Kidney epithelial cell (primary cell): ENCODE data around the gene CIAO1. TPM values are rescaled to one million over a fixed set of nuclear protein-coding genes. Genes with fewer than 3 reads are reported as not detected.

Experiments used
- DNase-seq: peaks from one replicate; pipeline ENCODE4 v3.0.0-alpha.2; 2010; ENCODE audit warnings: low read depth
- H3K27me3 ChIP-seq: 2 replicates; pipeline ENCODE4 v1.6.0; 2011; ENCODE audit warnings: low read length; ENCODE audit not compliant: control insufficient read depth, insufficient read depth
- H3K36me3 ChIP-seq: 2 replicates; pipeline ENCODE4 v1.5.1; 2011; ENCODE audit warnings: low read length; ENCODE audit not compliant: control insufficient read depth, insufficient read depth
- H3K4me3 ChIP-seq: 2 replicates; pipeline ENCODE4 v1.5.1; 2011; ENCODE audit warnings: low read depth, mild to moderate bottlenecking, control low read depth, low read length
- total RNA-seq: library from RNA; depleted of rRNA; stranded (reverse); fragments of >200 nt; gene quantifications from 2 replicates; pipeline ENCODE4 v1.2.3, GENCODE V29; 2015
- TF ChIP-seq, protein P1 (sequence below): IDR thresholded peaks from 2 replicates; pipeline ENCODE4 v1.5.1; 2011; ENCODE audit warnings: mild to moderate bottlenecking, moderate library complexity, low read length, control low read depth, inconsistent platforms; ENCODE audit not compliant: insufficient read depth, poor library complexity, severe bottlenecking

Gene CIAO1
- total RNA-seq, 1 donor from 2014 or later = 73.7 TPM

DNA sequence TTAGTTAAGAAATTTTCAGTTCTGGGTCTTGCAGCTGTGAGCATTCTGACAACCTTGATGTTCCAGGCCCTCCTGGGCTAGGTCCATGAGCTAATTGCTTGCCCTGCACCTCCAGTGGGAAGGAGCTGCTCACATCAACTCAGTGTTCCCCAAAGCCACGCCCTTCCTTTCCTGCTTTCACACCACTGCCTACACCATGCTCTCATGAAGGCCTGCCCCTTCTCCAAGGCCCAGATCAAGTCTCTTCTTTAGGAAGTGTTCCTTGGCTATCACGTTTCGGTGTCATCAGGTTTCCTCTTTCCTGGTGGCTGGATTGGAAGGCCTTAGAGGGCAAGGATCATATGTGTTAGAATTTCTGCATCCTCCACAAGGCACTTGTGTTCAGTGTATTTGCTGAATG is 19.0 kb upstream of the CIAO1 start:
- Histone ChIP-seq H3K36me3 (peaks cover under 1% of the 10 kb centered on the region), H3K4me3 (no peak overlapping the region), H3K27me3 (no peaks in the 10 kb centered on the region)
- DNase-seq = no peak
- TF ChIP-seq, protein P1, sequence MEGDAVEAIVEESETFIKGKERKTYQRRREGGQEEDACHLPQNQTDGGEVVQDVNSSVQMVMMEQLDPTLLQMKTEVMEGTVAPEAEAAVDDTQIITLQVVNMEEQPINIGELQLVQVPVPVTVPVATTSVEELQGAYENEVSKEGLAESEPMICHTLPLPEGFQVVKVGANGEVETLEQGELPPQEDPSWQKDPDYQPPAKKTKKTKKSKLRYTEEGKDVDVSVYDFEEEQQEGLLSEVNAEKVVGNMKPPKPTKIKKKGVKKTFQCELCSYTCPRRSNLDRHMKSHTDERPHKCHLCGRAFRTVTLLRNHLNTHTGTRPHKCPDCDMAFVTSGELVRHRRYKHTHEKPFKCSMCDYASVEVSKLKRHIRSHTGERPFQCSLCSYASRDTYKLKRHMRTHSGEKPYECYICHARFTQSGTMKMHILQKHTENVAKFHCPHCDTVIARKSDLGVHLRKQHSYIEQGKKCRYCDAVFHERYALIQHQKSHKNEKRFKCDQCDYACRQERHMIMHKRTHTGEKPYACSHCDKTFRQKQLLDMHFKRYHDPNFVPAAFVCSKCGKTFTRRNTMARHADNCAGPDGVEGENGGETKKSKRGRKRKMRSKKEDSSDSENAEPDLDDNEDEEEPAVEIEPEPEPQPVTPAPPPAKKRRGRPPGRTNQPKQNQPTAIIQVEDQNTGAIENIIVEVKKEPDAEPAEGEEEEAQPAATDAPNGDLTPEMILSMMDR = no peak

DNA sequence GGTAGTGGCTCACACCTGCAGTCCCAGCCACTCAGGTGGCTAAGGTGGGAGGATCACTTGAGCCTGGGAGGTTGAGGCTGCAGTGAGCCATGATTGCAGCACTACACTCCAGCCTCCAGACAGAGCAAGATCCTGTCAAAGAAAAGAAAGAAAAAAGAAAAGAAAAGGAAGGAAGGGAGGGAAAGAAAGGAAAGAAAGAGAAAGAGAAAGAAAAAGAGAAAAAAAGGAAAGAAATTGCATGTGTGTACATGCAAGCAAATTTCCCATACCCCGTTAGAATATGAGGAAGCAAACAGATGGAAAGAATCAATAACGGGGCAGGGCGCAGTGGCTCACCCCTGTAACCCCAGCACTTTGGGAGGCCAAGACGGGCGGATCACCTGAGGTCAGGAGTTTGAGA is 18.1 kb upstream of the CIAO1 start:
- H3K27me3 ChIP-seq = no peaks in the 10 kb centered on the region
- DNase-seq = no peak
- H3K36me3 ChIP-seq = peaks cover 2% of the 10 kb centered on the region
- H3K4me3 ChIP-seq = no peak overlapping the region
- TF ChIP-seq, protein P1 = no peak

DNA sequence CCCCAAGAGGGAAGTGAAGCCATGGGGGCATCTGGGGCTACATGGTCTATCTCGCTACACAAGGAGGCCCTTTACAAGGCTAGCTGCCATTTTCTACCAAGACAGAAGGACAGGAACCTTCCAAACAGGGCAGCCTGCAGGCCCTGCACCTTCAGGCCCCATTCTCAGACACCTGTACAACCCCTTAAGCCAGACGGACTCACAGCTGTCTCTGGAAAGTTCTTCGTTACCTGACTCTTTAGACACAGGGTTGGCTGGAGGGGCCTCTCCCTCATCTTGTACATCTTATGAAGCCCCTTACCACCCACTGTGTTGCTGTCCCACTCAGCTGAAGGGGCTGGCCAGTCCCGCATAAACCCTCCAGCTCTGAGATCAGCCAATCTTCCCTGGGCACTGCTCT is 17.4 kb upstream of the CIAO1 start:
- no peak overlapping the region for H3K4me3 ChIP-seq
- no peaks in the 10 kb centered on the region for H3K27me3 ChIP-seq
- peaks cover 2% of the 10 kb centered on the region for H3K36me3 ChIP-seq
- TF ChIP-seq, protein P1 = no peak
- DNase-seq = no peak

DNA sequence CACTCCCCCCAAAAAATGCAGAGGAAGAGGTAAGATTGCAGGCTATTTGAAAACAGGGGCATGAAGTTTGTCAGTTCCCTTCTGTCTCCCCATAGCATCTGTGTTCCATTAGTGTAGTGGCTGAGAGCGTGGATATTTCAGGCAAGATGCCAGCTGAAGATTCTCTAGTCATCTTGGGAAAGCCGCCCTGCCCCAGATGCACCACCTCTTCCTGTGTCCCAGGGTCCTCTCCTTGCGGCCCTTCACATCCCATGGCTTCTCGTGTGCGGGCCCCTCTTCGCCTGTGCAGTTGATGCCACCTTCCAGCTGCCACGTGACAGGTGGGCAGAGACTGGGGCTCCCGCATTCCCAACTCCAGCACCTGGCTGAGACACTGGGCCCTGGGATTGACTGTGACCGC is 16.4 kb upstream of the CIAO1 start:
- Histone ChIP-seq H3K4me3 (no peak overlapping the region), H3K27me3 (no peaks in the 10 kb centered on the region), H3K36me3 (peaks cover 4% of the 10 kb centered on the region)
- DNase-seq = no peak
- TF ChIP-seq, protein P1 = no peak

DNA sequence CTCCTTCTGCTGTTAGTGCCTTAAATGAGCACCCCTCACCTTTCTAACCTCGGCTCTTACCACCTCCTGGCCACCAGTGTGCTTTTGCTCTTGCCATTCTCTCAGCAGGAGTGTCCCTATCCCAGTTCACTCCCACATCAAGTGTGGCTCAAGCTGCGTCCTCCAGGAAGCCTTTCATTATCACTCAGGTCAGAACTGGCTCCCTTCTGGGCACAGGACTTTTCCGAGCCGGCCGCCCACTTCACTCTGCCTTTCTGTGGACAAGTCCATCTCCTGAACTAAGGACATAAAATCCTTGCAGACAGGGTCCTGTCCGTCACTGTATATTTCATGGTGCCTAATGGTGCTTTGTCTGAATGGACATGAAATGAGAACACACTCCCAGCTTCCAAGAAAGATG is 15.8 kb upstream of the CIAO1 start:
- peaks cover 4% of the 10 kb centered on the region for H3K36me3 ChIP-seq
- no peaks in the 10 kb centered on the region for H3K27me3 ChIP-seq
- no peak overlapping the region for H3K4me3 ChIP-seq
- no peak for DNase-seq
- TF ChIP-seq, protein P1 = no peak

DNA sequence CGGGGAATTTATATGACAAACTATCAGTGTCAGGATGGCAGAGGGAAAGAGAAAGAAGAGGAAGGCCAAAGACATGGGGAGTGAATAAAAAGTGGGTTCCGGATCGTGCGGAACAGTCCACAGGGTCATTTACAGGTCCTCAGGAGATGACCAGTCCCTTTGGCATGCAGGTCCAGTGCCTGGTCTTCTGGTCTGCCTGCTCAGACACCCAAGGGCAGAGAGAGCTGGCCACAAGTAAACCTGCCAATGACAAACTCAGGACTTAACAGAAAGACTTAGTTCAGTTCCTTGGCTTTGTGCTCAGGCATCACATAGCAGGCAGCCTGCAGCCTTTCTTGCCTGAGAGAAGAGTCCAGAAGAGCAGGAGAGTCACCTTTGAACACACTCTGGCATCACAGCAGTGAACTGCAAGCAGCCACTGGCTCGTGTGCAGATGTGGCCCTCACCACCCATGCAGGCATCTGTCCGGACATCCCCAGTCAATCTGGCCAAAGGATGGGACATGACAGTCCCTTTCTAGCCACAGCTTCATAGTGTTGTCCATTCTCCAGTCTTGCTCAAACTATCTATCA is 14.2 kb upstream of the CIAO1 start:
- peak; percentile 87 for DNase-seq
- no peaks in the 10 kb centered on the region for H3K27me3 ChIP-seq
- H3K36me3 ChIP-seq = peaks cover 4% of the 10 kb centered on the region
- TF ChIP-seq, protein P1 = no peak
- H3K4me3 ChIP-seq = no peak overlapping the region
